GM12878 (cell line): ENCODE data around the gene POU5F2. TPM values are rescaled to one million over a fixed set of nuclear protein-coding genes. Genes with fewer than 3 reads are reported as not detected.

ENCODE experiments used
- ATAC-seq: fragments of 200-7000 bp; cut with Tn5 transposase; 3 replicates; pipeline ENCODE4 v1.9.1; 2020; ENCODE audit warnings: mild to moderate bottlenecking, moderate library complexity
- BruUV-seq: library from RNA; stranded (reverse); fragments of 400-500 nt; replicated peaks from 2 replicates; lab custom pipeline; 2021; lab: Mats Ljungman, UMichigan
- CTCF ChIA-PET: fragments of 300-600 bp; sonication (Branson Sonifier 250); formaldehyde crosslinking; extraction: SDS; loops from one replicate; lab custom pipeline; 2021; ENCODE audit warnings: inconsistent platforms; lab: Yijun Ruan, JAX
- POLR2A ChIA-PET: fragments of 350-600 bp; formaldehyde crosslinking; extraction: SDS; loops from one replicate; lab custom pipeline; 2021; ENCODE audit warnings: inconsistent platforms; lab: Charles Lee
- RAD21 ChIA-PET: fragments of 300-600 bp; sonication (Branson Sonifier 250); formaldehyde crosslinking; loops from one replicate; lab custom pipeline; 2023; ENCODE audit warnings: antibody characterized with exemption; ENCODE audit not compliant: unreplicated experiment; lab: Charles Lee
- SMC1A ChIA-PET: fragments of 300-600 bp; sonication (Branson Sonifier 250); formaldehyde crosslinking; loops from one replicate; lab custom pipeline; 2023; ENCODE audit not compliant: unreplicated experiment, uncharacterized antibody; lab: Charles Lee
- DNase-seq: peaks from one replicate; pipeline ENCODE4 v3.0.0-alpha.2; 2011; ENCODE audit warnings: low read depth, low spot score
- FAIRE-seq: peaks from 3 replicates; lab custom pipeline; 2011; peaks lifted over from hg19 to GRCh38; lab: Jason Lieb, UNC
- H2AFZ ChIP-seq: 2 replicates; pipeline ENCODE4 v1.6.0; 2011; ENCODE audit warnings: low read depth, low read length, control low read depth; ENCODE audit not compliant: control insufficient read depth
- H3K27ac ChIP-seq: 2 replicates; pipeline ENCODE4 v1.5.1; 2011; ENCODE audit warnings: control low read depth; ENCODE audit not compliant: control insufficient read depth, insufficient read depth
- H3K27me3 ChIP-seq, 2 experiments: replicated peaks in 1 of 2; 2 replicates each; pipeline versions ENCODE4 v1.6.0 to v1.6.1; 2011; ENCODE audit warnings: low read length in 1 of 2; ENCODE audit not compliant: control insufficient read depth in 2 of 2, insufficient read depth in 2 of 2
- H3K36me3 ChIP-seq, 2 experiments: 2 replicates each; pipeline ENCODE4 v1.5.1; 2011; ENCODE audit warnings: low read length in 1 of 2; ENCODE audit not compliant: control insufficient read depth in 2 of 2, insufficient read depth in 2 of 2
- H3K4me1 ChIP-seq: 2 replicates; pipeline ENCODE4 v1.6.1; 2011; ENCODE audit warnings: mild to moderate bottlenecking, low read length, moderate library complexity, mixed read lengths; ENCODE audit not compliant: control insufficient read depth, insufficient read depth
- H3K4me2 ChIP-seq: 2 replicates; pipeline ENCODE4 v1.6.0; 2011; ENCODE audit warnings: control low read depth; ENCODE audit not compliant: control insufficient read depth, insufficient read depth
- H3K4me3 ChIP-seq: fragments of 200-600 bp; sonication (generic); 2 replicates; pipeline ENCODE4 v1.5.1; 2016
- H3K79me2 ChIP-seq: 2 replicates; pipeline ENCODE4 v1.6.0; 2011; ENCODE audit warnings: low read length; ENCODE audit not compliant: control insufficient read depth, insufficient read depth
- H3K9ac ChIP-seq: 2 replicates; pipeline ENCODE4 v1.8.0; 2011; ENCODE audit warnings: low read length, control low read depth, mixed read lengths; ENCODE audit not compliant: control insufficient read depth, insufficient read depth
- H3K9me3 ChIP-seq: replicated peaks from 3 replicates; pipeline ENCODE4 v1.5.1; 2011; ENCODE audit warnings: mild to moderate bottlenecking, low read length; ENCODE audit not compliant: control insufficient read depth, insufficient read depth
- H4K20me1 ChIP-seq: 2 replicates; pipeline ENCODE4 v1.6.0; 2011; ENCODE audit not compliant: control insufficient read depth, insufficient read depth
- BMI1 ChIP-seq: fragments of 450-650 bp; IDR thresholded peaks from 2 replicates; pipeline ENCODE4 v1.6.1; 2016; ENCODE audit warnings: mild to moderate bottlenecking, moderate library complexity, borderline replicate concordance
- CBX5 ChIP-seq: sonication (generic); IDR thresholded peaks from 2 replicates; pipeline ENCODE4 v1.6.1; 2016; ENCODE audit warnings: low read depth, moderate library complexity, mild to moderate bottlenecking, inconsistent platforms
- EGR1 ChIP-seq, 2 experiments: IDR thresholded peaks; 1 replicate in 1 of 2; 2 replicates in 1 of 2; pipeline ENCODE4 v1.6.1; 2011 to 2012; ENCODE audit warnings: low read depth in 2 of 2, low read length in 2 of 2, borderline replicate concordance in 1 of 2, mild to moderate bottlenecking in 1 of 2, moderate library complexity in 1 of 2
- HDAC6 ChIP-seq: fragments of 200-600 bp; sonication (generic); IDR thresholded peaks from one replicate; pipeline ENCODE4 v1.8.0; 2017; ENCODE audit warnings: antibody characterized with exemption; ENCODE audit not compliant: unreplicated experiment
- IKZF1 ChIP-seq: fragments of 450-650 bp; conservative IDR thresholded peaks from 2 replicates; pipeline ENCODE4 v1.6.1; 2017; ENCODE audit warnings: antibody characterized with exemption, mild to moderate bottlenecking
- MYB ChIP-seq: fragments of 150-350 bp; IDR thresholded peaks from 2 replicates; pipeline ENCODE4 v1.6.1; 2014; ENCODE audit warnings: mild to moderate bottlenecking, low read depth, low read length, borderline replicate concordance
- MYC ChIP-seq: IDR thresholded peaks from 2 replicates; pipeline ENCODE4 v1.6.1; 2011; ENCODE audit warnings: mild to moderate bottlenecking, low read length, moderate library complexity, inconsistent platforms; ENCODE audit not compliant: insufficient read depth, insufficient replicate concordance, insufficient read length, severe bottlenecking
- PAX5 ChIP-seq: IDR thresholded peaks from 2 replicates; pipeline ENCODE4 v1.6.1; 2011; ENCODE audit warnings: low read depth, low read length, borderline replicate concordance
- PML ChIP-seq: IDR thresholded peaks from 2 replicates; pipeline ENCODE4 v1.6.1; 2012; ENCODE audit warnings: low read length, inconsistent platforms
- SUZ12 ChIP-seq: fragments of 200-600 bp; sonication (generic); IDR thresholded peaks from one replicate; pipeline ENCODE4 v1.6.1; 2018; ENCODE audit warnings: antibody characterized with exemption, mild to moderate bottlenecking; ENCODE audit not compliant: unreplicated experiment
- TCF12 ChIP-seq: IDR thresholded peaks from 2 replicates; pipeline ENCODE4 v1.6.1; 2011; ENCODE audit warnings: low read depth, mild to moderate bottlenecking, low read length
- TCF3 ChIP-seq: IDR thresholded peaks from 2 replicates; pipeline ENCODE4 v1.6.1; 2012; ENCODE audit warnings: low read depth, mild to moderate bottlenecking, low read length, borderline replicate concordance; ENCODE audit not compliant: insufficient read depth
- ZNF217 ChIP-seq: fragments of 450-650 bp; IDR thresholded peaks from 2 replicates; pipeline ENCODE4 v1.6.1; 2017; ENCODE audit warnings: antibody characterized with exemption, mild to moderate bottlenecking
- ZNF687 ChIP-seq: fragments of 450-650 bp; IDR thresholded peaks from 2 replicates; pipeline ENCODE4 v1.6.1; 2017; ENCODE audit warnings: mild to moderate bottlenecking, moderate library complexity
- ZSCAN29 ChIP-seq: fragments of 450-650 bp; IDR thresholded peaks from 2 replicates; pipeline ENCODE4 v1.6.1; 2017; ENCODE audit warnings: mild to moderate bottlenecking, moderate library complexity
- WGBS: methylation state at CpG from one replicate; pipeline ENCODE4 v1.1.6; 2016; ENCODE audit warnings: low lambda C conversion rate; ENCODE audit not compliant: insufficient replicate concordance, insufficient coverage; ENCODE audit errors: missing lambda C conversion rate; 5-methylcytosine and 5-hydroxymethylcytosine counted together
- in situ Hi-C: fragments of 300-500 bp; cut with MboI; formaldehyde crosslinking; loops from 9 replicates; pipeline ENCODE4 v1.14.3; 2018; ENCODE audit warnings: mixed read lengths
- intact Hi-C: fragments of 100-400 bp; cut with micrococcal nuclease; formaldehyde crosslinking; loops from one replicate; pipeline ENCODE4 v1.14.2; 2022; ENCODE audit not compliant: unreplicated experiment
- polyA plus RNA-seq, 11 experiments: library from polyadenylated mRNA; depleted of rRNA in 4 of 11; unstranded in 6 of 11; stranded (reverse) in 5 of 11; fragments of >200 nt; fragmentation: Nextera tagmentation in 4 of 11; fragmentation: Illumina TruSeq in 1 of 11; extraction: Ambion mirVana in 4 of 11; extraction: Trizol in 1 of 11; gene quantifications; 1 replicate in 1 of 11; 2 replicates in 10 of 11; pipeline versions ENCODE4 v1.2.1 to v1.2.3, GENCODE V29; 2011 to 2016; ENCODE audit warnings: inconsistent platforms in 2 of 11, missing spikeins in 2 of 11, low read depth in 1 of 11
- total RNA-seq, 4 experiments: library from RNA; depleted of rRNA in 3 of 4; stranded (reverse); fragments of >200 nt in 3 of 4; fragmentation: Illumina TruSeq in 1 of 4; extraction: Trizol in 1 of 4; gene quantifications; 2 replicates each; pipeline versions ENCODE4 v1.2.1 to v1.2.3, GENCODE V29; 2013 to 2021

Gene POU5F2
- total and polyA plus RNA-seq, 10 of the 15 experiments (the other 5 are each of a cell fraction or from before 2014, with no cell fraction given), result under 0.01 to 1.4 (median 0.28) TPM

GRCh38 chr5:93735378-93735777 lies 6.0 kb downstream of the POU5F2 start:
- no peaks in the 10 kb centered on the region for H4K20me1 ChIP-seq
- no peaks in the 10 kb centered on the region for H3K27me3 ChIP-seq
- ATAC-seq (no peak), DNase-seq (no peak), FAIRE-seq (no peak)
- ChIA-PET RAD21 (interaction anchor here (0.6 to 0.9 kb wide), 2 partner anchors 12 to 176 kb away, joined by 3 to 4 read pairs; no protein-coding TSS in a partner anchor), POLR2A (no interaction called here)
- intact Hi-C loops (no loop called here), in situ Hi-C loops (no loop called here)
- no peak overlapping the region for H3K4me3 ChIP-seq
- H3K36me3 ChIP-seq, result no peaks in the 10 kb centered on the region
- no TSS peak for BruUV-seq
- H3K9ac ChIP-seq, result no peak overlapping the region
- no peaks in the 10 kb centered on the region for H3K4me1 ChIP-seq
- H3K27ac ChIP-seq, result no peak overlapping the region
- TF ChIP-seq SUZ12 (no peak), BMI1 (no peak), MYC (no peak), TCF12 (no peak), TCF3 (no peak), HDAC6 (no peak), CBX5 (no peak)
- TF ChIP-seq, all 136 proteins: peak for 0
- no peaks in the 10 kb centered on the region for H3K79me2 ChIP-seq
- peaks cover 2% of the 10 kb centered on the region; the same call in 1 of the 3 replicates for H3K9me3 ChIP-seq
- CTCF ChIA-PET, result interaction anchor here (1.2 to 1.5 kb wide), 2 partner anchors 12 to 66 kb away, joined by 3 to 4 read pairs; no protein-coding TSS in a partner anchor
- WGBS, result 100% methylated on average over 1 of the region's 1 CpG
- no peak overlapping the region for H3K4me2 ChIP-seq
- SMC1A ChIA-PET, result interaction anchor here (0.8 to 1.1 kb wide), 3 partner anchors 8 to 19 kb away, joined by 3 to 5 read pairs (median 5); no protein-coding TSS in a partner anchor
- no peak overlapping the region for H2AFZ ChIP-seq

GRCh38 chr5:93731987-93732386 lies 9.4 kb downstream of the POU5F2 start:
- CTCF ChIA-PET, result interaction anchor here (0.9 kb wide), 1 partner anchor 13 kb away, joined by 3 read pairs; no protein-coding TSS in a partner anchor
- TF ChIP-seq PML (no peak), ZNF687 (no peak), ZSCAN29 (no peak), ZNF217 (no peak), MYB (no peak), EGR1 (IDR thresholded peaks at IDR 0.05; ENCODE audit: borderline replicate concordance in 1 of 2, low read depth in 2 of 2, low read length in 2 of 2) (no peak), IKZF1 (no peak), PAX5 (no peak)

More at GRCh38 chr5:93731987-93732386, 9.4 kb downstream of the POU5F2 start:
- POLR2A ChIA-PET, result no interaction called here
- WGBS, result 97% methylated on average over 3 of the region's 3 CpGs
- Histone ChIP-seq H3K27me3 (no peaks in the 10 kb centered on the region), H3K4me2 (no peak overlapping the region), H3K36me3 (no peaks in the 10 kb centered on the region), H3K27ac (no peak overlapping the region), H3K9me3 (no peaks in the 10 kb centered on the region), H3K4me3 (no peak overlapping the region), H2AFZ (no peak overlapping the region), H3K9ac (no peak overlapping the region), H4K20me1 (no peaks in the 10 kb centered on the region), H3K79me2 (no peaks in the 10 kb centered on the region), H3K4me1 (no peaks in the 10 kb centered on the region)
- BruUV-seq, result no TSS peak
- intact Hi-C loops (no loop called here), in situ Hi-C loops (no loop called here)
- ATAC-seq (no peak), DNase-seq (no peak), FAIRE-seq (no peak)
- RAD21 ChIA-PET, result interaction anchor here (1.1 kb wide), 1 partner anchor 12 kb away, joined by 3 read pairs; no protein-coding TSS in a partner anchor
- SMC1A ChIA-PET, result interaction anchor here (1.1 kb wide), 1 partner anchor 9 kb away, joined by 8 read pairs; no protein-coding TSS in a partner anchor
